Lower leg skin (tissue), 4 donors: ENCODE data around the gene MACF1. TPM values are rescaled to one million over a fixed set of nuclear protein-coding genes. Genes with fewer than 3 reads are reported as not detected.

Experiments used
- DNase-seq, 2 donors: peaks; one replicate each; pipeline ENCODE4 v3.0.0-alpha.2; 2019; ENCODE audit warnings: low spot score in 2 of 2
- H3K4me3 ChIP-seq: fragments of 200-600 bp; sonication (generic); 2 replicates; pipeline ENCODE4 v1.5.1; 2017; ENCODE audit warnings: mild to moderate bottlenecking, low read depth; ENCODE audit not compliant: poor library complexity, severe bottlenecking
- POLR2A ChIP-seq, 2 donors: fragments of 450-650 bp; IDR thresholded peaks; one replicate each; pipeline ENCODE4 v1.6.1; 2016 to 2017; ENCODE audit warnings: antibody characterized with exemption in 2 of 2, mild to moderate bottlenecking in 1 of 2, moderate library complexity in 1 of 2
- WGBS, 2 donors: methylation state at CpG; one replicate each; pipeline ENCODE4 v1.1.5; 2018; 5-methylcytosine and 5-hydroxymethylcytosine counted together
- intact Hi-C: fragments of 100-400 bp; cut with DNase I; formaldehyde crosslinking; loops from one replicate; pipeline ENCODE4 v1.15.0; 2023; ENCODE audit warnings: low total_unique reads
- total RNA-seq, 4 donors: library from RNA; depleted of rRNA; stranded (reverse); fragments of >200 nt; gene quantifications; one replicate each; pipeline ENCODE4 v1.1.0, GENCODE V29; 2016
- TF ChIP-seq, protein P1 (sequence below), 3 donors: fragments of 450-650 bp; IDR thresholded peaks; one replicate each; pipeline ENCODE4 v1.5.1; 2016; ENCODE audit warnings: antibody characterized with exemption in 3 of 3, mild to moderate bottlenecking in 3 of 3, moderate library complexity in 2 of 3

The MACF1 gene
- total RNA-seq, 4 donors from 2014 or later = 427 to 686 (median 463) TPM

DNA sequence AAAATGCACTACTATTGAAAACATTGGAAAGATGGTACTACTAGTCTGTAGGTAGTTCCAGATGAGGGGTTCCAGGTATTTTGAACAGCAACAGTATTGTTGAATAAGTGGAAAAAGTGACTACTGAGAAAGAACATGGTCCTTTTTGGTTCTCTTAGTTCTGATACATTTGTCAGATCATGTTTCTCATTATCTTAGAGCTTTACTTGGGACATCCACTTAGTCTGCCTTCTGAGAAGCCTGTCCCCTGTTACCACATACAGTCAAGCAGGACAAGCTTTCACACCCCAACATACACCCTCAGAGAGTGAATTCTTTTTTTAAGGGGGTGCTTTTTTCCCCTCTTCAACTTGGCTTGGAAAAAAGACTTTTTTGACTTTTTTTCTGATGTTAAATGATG lies 41.0 kb upstream of the MACF1 start:
- intact Hi-C loops = no loop called here
- no peak for TF ChIP-seq POLR2A (IDR thresholded peaks at IDR 0.05)
- TF ChIP-seq, protein P1, sequence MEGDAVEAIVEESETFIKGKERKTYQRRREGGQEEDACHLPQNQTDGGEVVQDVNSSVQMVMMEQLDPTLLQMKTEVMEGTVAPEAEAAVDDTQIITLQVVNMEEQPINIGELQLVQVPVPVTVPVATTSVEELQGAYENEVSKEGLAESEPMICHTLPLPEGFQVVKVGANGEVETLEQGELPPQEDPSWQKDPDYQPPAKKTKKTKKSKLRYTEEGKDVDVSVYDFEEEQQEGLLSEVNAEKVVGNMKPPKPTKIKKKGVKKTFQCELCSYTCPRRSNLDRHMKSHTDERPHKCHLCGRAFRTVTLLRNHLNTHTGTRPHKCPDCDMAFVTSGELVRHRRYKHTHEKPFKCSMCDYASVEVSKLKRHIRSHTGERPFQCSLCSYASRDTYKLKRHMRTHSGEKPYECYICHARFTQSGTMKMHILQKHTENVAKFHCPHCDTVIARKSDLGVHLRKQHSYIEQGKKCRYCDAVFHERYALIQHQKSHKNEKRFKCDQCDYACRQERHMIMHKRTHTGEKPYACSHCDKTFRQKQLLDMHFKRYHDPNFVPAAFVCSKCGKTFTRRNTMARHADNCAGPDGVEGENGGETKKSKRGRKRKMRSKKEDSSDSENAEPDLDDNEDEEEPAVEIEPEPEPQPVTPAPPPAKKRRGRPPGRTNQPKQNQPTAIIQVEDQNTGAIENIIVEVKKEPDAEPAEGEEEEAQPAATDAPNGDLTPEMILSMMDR (IDR thresholded peaks at IDR 0.05) = no peak
- no peak overlapping the region for H3K4me3 ChIP-seq
- no peak for DNase-seq

DNA sequence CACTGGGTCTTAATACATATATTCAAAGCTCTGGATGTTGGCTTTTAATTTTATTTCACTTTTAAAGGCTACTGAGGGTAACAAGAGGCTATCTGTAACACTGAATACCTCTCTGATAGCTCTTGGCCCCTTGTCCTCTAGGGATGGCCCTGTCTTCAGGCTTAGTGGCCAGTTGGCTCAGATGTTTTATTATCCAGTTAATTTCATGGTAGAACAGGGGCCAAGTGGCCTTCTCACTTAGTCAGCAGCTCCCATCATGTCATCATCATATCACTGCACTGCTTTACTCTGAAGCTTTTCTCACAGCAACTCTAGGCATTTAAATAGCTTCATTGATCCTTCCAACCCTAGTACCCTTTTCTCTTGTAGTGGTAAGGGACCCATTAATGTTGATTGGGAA lies 40.2 kb upstream of the MACF1 start:
- no peak overlapping the region for H3K4me3 ChIP-seq
- TF ChIP-seq, protein P1 (IDR thresholded peaks at IDR 0.05) = no peak
- TF ChIP-seq POLR2A (IDR thresholded peaks at IDR 0.05) = no peak
- no peak for DNase-seq
- intact Hi-C loops = no loop called here

DNA sequence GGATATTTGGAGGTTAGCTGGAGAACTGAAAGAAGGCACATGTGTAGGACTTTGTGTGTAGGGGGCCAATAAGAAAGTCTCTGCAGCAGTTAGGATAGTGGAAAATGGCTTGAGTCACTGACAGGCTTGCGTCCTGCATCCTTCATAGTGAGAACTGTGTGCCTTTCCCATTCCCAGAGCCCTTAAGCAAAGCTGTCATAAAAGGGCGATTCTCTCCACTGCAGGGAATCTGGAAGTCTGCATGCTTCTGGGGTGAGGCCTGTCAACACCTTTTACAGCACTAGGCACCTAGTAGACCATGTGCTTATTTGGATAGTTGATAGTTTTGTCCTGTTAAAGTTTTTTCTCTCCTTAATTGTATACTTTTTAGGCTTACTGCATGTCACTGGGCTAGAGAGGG lies 39.4 kb upstream of the MACF1 start:
- 59 to 61% methylated on average over 2 of the region's 2 CpGs for WGBS, 2 donors
- intact Hi-C loops = no loop called here
- H3K4me3 ChIP-seq = no peak overlapping the region
- no peak for DNase-seq
- TF ChIP-seq, protein P1 (IDR thresholded peaks at IDR 0.05) = no peak
- no peak for TF ChIP-seq POLR2A (IDR thresholded peaks at IDR 0.05)

DNA sequence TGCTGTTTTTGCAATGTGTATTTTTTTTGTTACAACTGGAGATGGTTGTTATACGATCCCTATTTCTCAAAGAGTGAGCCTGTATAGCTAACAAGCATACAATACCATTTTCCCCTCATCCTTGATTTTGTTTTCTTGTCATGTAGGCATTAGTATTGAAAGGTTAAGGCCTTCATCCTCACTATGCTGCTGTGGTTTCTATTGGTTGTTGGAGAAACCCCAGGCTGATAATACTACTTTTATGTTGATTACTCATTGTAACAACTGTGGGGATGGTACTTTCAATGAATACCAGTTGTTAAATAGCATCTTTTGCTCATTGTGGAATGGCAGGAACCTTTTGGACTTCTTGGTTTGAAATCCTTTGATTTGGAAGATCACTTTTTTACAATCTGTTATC lies 39.0 kb upstream of the MACF1 start:
- TF ChIP-seq, protein P1 (IDR thresholded peaks at IDR 0.05) = no peak
- no peak for TF ChIP-seq POLR2A (IDR thresholded peaks at IDR 0.05)
- H3K4me3 ChIP-seq = no peak overlapping the region
- WGBS, 2 donors = 78 to 82% methylated on average over 1 of the region's 1 CpG
- DNase-seq = no peak
- intact Hi-C loops = no loop called here

DNA sequence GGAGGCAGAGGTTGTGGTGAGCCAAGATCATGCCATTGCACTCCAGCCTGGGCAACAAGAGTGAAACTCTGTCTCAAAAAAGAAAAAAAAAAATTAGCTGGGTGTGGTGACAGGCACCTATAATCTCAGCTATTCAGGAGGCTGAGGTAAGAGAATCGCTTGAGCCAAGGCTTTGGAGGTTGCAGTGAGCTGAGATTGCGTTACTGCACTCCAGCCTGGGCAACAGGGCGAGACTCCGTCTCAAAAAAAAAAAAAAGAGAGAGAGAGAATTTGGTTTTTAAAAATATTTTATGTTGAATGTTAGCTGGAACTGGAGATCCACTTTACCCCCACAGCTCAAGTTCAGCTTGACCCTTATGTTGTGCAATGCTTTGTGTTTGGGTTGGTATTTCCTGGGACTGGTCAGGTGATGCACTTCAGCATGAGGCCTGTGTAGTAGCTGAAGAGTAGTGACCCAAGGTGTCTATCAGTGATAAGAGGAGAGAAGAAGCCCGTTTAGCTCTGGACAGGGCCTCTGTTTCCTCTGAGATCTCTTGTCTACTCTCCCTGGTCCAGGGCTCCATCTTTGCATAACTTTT lies 36.8 kb upstream of the MACF1 start:
- TF ChIP-seq, protein P1 (IDR thresholded peaks at IDR 0.05) = no peak
- no peak for TF ChIP-seq POLR2A (IDR thresholded peaks at IDR 0.05)
- intact Hi-C loops = no loop called here
- 62 to 74% methylated on average over 5 of the region's 5 CpGs for WGBS, 2 donors
- no peak overlapping the region for H3K4me3 ChIP-seq
- no peak for DNase-seq
